Measurements from ENCODE around the gene TRIM32.

TRIM32 gene

GRCh38 chr9:116687074-116687753 is at the start of gene TRIM32:
TRIM32 (plus strand) TSS chr9:116687305; CDS start chr9:116697743, 10,438 bp downstream.
- peak; percentile 91 for DNase-seq

GRCh38 chr9:116639251-116639741 is 47.8 kb upstream of the TRIM32 start:
- no peak for DNase-seq

- no peak for DNase-seq
Observed at GRCh38 chr9:116641292-116642059, 45.6 kb upstream of the TRIM32 start.

GRCh38 chr9:116643691-116644090 is 43.4 kb upstream of the TRIM32 start:
- no peak for DNase-seq

GRCh38 chr9:116644091-116644688 is 42.9 kb upstream of the TRIM32 start:
- DNase-seq, result no peak

- DNase-seq, result no peak
Observed at GRCh38 chr9:116646661-116647514, 40.2 kb upstream of the TRIM32 start.

GRCh38 chr9:116647515-116647809 is 39.6 kb upstream of the TRIM32 start:
- no peak for DNase-seq

- DNase-seq, result no peak
Observed at GRCh38 chr9:116653348-116654058, 33.6 kb upstream of the TRIM32 start.

- DNase-seq, result no peak
Observed at GRCh38 chr9:116654059-116654355, 33.1 kb upstream of the TRIM32 start.

GRCh38 chr9:116656501-116656971 is 30.6 kb upstream of the TRIM32 start:
- no peak for DNase-seq

- no peak for DNase-seq
Observed at GRCh38 chr9:116656977-116657376, 30.1 kb upstream of the TRIM32 start.

GRCh38 chr9:116658265-116658664 is 28.8 kb upstream of the TRIM32 start:
- no peak for DNase-seq

- DNase-seq, result no peak
Observed at GRCh38 chr9:116661037-116661954, 25.8 kb upstream of the TRIM32 start.

GRCh38 chr9:116662646-116663310 is 24.3 kb upstream of the TRIM32 start:
- DNase-seq, result no peak

- no peak for DNase-seq
Observed at GRCh38 chr9:116663581-116663980, 23.5 kb upstream of the TRIM32 start.

- no peak for DNase-seq
Observed at GRCh38 chr9:116668970-116669695, 18.0 kb upstream of the TRIM32 start.

- no peak for DNase-seq
Observed at GRCh38 chr9:116671605-116672004, 15.5 kb upstream of the TRIM32 start.

GRCh38 chr9:116673375-116673774 is 13.7 kb upstream of the TRIM32 start:
- DNase-seq, result no peak

- no peak for DNase-seq
Observed at GRCh38 chr9:116674210-116674980, 12.7 kb upstream of the TRIM32 start.
